C4-2B (cell line): ENCODE results near the gene GBGT1.

Experiments
- ZFX ChIP-seq: fragments of 450-650 bp; IDR thresholded peaks from 2 replicates; pipeline ENCODE4 v1.6.1; 2017
- TF ChIP-seq, protein P1 (sequence below): fragments of 450-650 bp; conservative IDR thresholded peaks from 2 replicates; pipeline ENCODE4 v1.5.1; 2017; ENCODE audit warnings: mild to moderate bottlenecking

DNA sequence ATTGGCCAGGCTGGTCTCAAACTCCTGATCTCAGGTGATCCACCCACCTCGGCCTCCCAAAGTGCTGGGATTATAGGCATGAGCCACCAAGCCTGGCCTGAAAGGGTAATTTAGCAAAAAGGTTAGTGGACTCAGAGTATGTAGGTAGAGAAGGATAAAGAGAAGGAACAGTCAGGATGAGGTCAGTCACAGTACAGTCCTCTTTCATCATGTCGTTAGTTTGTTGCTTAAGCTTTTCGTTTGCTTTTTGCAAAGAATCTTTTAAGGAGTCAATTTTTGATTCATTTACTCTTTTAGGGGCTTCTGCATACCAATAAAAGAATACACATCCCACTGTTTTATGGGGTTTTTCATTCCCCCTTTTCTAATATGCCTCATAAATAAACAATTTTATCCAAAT lies 17.8 kb upstream of the GBGT1 start:
- TF ChIP-seq, protein P1, sequence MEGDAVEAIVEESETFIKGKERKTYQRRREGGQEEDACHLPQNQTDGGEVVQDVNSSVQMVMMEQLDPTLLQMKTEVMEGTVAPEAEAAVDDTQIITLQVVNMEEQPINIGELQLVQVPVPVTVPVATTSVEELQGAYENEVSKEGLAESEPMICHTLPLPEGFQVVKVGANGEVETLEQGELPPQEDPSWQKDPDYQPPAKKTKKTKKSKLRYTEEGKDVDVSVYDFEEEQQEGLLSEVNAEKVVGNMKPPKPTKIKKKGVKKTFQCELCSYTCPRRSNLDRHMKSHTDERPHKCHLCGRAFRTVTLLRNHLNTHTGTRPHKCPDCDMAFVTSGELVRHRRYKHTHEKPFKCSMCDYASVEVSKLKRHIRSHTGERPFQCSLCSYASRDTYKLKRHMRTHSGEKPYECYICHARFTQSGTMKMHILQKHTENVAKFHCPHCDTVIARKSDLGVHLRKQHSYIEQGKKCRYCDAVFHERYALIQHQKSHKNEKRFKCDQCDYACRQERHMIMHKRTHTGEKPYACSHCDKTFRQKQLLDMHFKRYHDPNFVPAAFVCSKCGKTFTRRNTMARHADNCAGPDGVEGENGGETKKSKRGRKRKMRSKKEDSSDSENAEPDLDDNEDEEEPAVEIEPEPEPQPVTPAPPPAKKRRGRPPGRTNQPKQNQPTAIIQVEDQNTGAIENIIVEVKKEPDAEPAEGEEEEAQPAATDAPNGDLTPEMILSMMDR, result no peak
- TF ChIP-seq ZFX, result no peak
